ENCODE measurements around the gene IL27RA.
"Not testable (repeated sequence)": the region's sequence is repeated elsewhere in the genome, so short reads cannot be mapped to it uniquely, and the experiment has no call there.

The IL27RA gene

DNA sequence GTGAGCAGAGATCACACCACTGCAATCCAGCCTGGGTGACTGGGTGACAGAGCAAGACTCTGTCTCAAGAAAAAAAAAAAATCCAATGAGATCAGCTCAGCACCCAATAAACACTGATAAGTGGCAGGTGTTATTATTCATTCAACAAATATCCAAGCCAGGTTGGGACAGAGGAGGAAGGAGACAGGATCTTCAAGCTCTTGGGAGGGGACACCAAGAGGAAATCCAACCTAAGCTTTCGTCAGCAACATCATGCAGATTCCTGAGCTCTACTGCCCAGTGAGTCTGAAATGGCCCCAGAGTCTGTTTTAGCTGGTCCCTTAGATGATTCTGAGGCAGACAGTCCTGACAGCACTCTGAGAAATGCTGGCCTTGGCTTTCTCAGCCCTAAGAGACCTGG lies 33.1 kb upstream of the IL27RA start:
- no peak for DNase-seq (ENCODE audit: extremely low read depth in 1 of 2, low read depth in 1 of 2)

- no peak for DNase-seq (ENCODE audit: extremely low read depth in 1 of 2, low read depth in 1 of 2)
Measured at GRCh38 chr19:13999085-13999484, 32.5 kb upstream of the IL27RA start.

GRCh38 chr19:14000691-14001375 lies 30.7 kb upstream of the IL27RA start:
- no peak for DNase-seq (ENCODE audit: extremely low read depth in 1 of 2, low read depth in 1 of 2)

DNA sequence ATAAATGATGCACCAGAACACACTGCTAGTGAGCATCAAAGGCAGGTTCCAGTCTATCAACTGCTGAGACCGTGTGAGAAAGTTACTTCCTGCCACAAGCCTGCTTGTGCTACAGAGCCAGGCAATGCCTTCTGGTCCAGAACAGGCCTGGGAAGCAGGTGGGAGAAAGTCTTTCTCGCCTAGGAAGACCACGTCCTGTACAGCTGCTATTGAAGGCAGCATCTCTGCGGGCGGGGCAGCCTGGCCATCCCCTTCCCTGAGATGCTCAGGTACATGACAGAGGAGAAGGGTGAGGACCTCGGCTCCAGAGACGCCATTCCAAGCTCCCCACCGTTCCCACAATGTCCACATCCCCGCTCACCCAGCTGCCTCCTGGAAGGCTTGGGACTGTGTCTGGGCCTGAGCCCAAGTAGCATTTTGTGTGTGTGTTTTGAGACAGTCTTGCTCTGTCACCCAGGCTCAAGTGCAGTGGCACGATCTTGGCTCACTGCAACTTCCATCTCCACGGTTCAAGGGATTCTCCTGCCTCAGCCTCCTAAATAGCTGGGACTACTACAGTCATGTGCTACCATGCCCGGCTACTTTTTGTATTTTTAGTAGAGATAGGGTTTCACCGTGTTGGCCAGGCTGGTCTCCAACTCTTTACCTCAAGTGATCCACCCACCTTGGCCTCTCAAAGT lies 28.9 kb upstream of the IL27RA start:
- DNase-seq (ENCODE audit: extremely low read depth in 1 of 2, low read depth in 1 of 2) = no peak

- no peak for DNase-seq (ENCODE audit: extremely low read depth in 1 of 2, low read depth in 1 of 2)
Measured at GRCh38 chr19:14003251-14004055, 28.1 kb upstream of the IL27RA start.

- DNase-seq (ENCODE audit: extremely low read depth in 1 of 2, low read depth in 1 of 2) = no peak
Measured at GRCh38 chr19:14004619-14005348, 26.8 kb upstream of the IL27RA start.

DNA sequence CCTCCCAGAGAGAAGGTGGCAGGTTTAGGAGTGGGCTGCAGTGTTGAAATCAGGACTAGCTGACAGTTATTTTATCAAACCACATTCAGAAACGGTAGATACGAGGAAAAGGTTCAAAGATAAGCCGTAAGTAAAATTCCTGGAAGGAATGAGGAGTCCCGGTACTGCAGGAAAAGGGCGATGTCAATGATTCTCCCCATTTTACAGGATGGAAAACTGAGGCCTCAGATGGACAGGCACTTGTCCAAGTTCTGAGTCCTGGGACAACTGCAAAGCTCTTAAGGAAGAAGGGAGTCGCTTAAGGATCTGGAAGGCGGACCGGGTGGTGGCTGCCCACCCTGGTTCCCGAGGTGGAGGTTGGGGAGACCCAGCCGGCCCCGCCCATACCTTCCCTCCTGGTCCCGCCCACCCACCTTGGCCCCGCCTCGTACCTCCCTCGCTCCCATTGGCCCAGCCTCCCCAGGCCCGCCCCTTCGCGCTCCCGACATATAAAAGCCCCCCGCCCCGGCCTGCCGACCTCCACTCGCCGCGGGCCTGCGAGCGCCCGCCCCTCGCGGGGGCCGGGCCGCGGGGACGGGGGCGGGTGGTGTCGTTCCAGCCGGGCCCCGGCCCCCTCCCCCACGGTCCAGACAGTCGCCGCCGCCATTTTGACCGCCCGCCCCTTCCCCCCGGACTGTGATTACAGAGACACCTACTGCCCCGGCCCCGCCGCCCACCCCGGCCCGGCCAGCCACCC lies 26.0 kb upstream of the IL27RA start:
- peak; percentile 92 for DNase-seq (ENCODE audit: extremely low read depth in 1 of 2, low read depth in 1 of 2)

DNA sequence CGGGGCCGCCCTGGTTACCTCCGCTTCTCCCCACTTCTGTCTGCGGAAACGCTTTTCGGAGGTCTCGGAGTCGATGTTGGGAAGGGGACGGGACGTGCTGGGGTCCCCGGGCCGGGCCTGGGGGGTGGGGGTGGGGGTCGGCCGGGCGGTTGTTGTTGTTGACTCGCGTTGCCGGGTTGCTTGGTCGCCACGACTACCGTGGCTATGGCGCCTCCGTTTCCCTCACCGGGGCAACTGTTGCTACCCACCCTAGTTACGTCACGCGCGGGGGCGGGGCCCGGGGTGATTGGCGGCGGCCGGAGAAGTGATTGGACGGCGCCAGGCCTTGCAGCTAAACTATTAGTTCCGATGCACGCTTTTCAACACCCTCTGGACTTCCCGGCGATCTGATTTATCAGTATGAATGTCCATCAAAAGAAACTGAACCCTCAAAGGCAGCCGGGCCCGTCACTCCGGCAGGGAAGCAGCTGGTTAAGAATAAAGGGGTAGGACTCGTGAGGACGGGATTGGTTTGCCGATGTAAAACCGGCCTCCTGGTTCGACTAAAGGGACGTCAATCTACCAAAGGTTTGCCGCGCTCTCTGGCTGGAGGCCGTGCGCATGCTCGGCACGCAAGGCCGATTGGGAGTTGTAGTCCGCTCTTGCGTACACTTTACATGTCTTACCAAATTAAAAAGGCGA lies 25.3 kb upstream of the IL27RA start, which contains the start of gene RFX1:
RFX1 (minus strand) TSS at position 236 of the 681 bp plus-strand sequence. CDS start 12,477 bp downstream, outside the sequence.
- peak; percentile 99 to 100 for DNase-seq (ENCODE audit: extremely low read depth in 1 of 2, low read depth in 1 of 2)

DNA sequence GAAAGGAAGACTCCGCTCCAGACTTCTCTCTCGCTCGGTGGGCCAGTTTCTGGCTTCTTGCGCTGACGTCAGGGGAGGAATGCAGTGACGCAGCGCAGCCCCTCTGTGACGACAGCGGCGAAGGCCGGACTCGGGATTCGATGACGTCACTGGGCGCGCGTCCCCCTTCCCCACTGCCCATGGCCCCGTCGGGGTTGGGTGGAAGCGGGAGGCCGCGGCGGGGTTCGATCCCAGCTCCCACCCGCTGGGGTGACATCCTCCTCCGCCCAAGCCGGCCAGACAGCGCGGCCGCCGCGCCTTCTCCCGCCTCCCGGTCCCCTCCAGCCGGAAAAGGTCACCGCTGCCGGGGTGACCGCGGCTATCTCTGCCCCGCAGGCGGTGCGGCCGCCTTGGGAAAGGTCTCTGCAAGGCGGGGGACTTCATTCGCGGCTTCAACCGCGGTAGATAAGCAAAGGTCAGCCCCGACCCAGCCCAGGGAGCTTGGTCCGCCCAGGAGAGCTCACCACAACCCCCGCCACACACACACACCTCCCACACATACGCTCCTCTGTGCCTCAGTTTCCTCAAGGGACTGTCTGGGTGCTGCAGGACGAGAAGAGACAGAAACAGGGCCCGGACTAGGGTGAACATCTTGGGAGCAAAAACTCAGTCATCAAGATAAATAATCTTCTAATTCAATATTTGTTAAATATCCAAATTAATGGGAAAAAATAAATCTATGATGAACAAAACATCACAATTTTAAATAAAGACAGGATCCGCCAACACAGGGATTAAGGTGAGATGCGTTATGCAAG lies 24.6 kb upstream of the IL27RA start:
- no peak for DNase-seq (ENCODE audit: extremely low read depth in 1 of 2, low read depth in 1 of 2)

DNA sequence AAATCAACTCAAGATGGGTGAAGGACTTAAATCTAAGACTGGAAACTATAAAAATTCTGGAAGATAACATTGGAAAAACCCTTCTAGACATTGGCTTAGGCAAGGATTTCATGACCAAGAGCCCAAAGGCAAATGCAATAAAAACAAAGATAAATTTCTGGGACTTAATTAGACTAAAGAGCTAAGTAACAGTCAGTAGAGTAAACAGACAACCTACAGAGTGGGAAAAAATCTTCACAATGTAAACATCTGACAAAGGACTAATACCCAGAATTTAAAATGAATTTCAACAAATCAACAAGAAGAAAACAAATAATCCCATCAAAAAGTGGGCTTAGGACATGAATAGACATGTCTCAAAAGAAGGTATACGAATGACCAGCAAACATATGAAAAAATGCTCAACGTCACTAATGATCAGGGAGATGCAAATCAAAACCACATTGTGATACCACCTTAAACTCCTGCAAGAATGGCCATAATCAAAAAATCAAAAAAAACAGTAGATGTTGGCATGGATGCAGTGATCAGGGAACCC lies 19.1 kb upstream of the IL27RA start:
- no peak for DNase-seq (ENCODE audit: extremely low read depth in 1 of 2, low read depth in 1 of 2)

DNA sequence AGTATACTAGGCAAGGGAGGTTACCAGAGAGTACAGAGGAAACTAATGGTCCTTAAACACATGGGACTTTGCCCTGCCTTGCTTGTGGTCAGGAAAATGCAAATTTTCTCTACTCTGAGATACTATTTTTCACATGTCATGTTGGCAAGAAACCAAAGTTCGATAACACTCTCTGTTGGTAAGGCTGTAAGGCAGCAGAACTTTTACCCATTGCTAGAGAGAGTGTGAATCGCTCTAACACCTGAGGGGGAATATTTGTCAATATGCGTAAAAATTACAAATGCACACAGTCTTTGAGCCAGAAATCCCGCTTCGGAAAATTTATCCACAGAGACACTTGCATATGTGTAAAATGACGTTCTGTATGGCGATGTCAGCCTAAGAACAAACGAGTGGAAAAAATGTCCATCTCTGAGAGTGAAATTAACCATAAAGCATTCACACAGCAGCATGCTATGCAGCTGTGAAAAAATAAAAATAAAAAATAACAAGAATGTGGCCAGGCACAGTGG lies 16.0 kb upstream of the IL27RA start:
- no peak for DNase-seq (ENCODE audit: extremely low read depth in 1 of 2, low read depth in 1 of 2)

GRCh38 chr19:14019100-14019499 lies 12.5 kb upstream of the IL27RA start:
- no peak for DNase-seq (ENCODE audit: extremely low read depth in 1 of 2, low read depth in 1 of 2)

DNA sequence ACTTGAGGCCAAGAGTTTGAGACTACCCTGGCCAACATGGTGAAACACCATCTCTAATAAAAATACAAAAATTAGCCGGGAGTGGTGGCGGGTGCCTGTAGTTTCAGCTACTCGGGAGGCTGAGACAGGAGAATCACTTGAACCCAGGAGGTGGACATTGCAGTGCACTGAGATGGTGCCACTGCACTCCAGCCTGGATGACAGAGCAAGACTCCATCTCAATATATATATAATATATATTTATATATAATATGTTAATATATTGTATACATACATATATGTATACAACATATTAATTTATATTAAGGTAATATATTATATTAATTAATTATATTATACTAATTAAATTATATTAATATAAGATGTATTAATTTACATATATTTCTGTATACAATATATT lies 11.8 kb upstream of the IL27RA start:
- not testable (repeated sequence) for DNase-seq (ENCODE audit: extremely low read depth in 1 of 2, low read depth in 1 of 2)

- DNase-seq (ENCODE audit: extremely low read depth in 1 of 2, low read depth in 1 of 2) = no peak
Measured at GRCh38 chr19:14021474-14021873, 10.1 kb upstream of the IL27RA start.

DNA sequence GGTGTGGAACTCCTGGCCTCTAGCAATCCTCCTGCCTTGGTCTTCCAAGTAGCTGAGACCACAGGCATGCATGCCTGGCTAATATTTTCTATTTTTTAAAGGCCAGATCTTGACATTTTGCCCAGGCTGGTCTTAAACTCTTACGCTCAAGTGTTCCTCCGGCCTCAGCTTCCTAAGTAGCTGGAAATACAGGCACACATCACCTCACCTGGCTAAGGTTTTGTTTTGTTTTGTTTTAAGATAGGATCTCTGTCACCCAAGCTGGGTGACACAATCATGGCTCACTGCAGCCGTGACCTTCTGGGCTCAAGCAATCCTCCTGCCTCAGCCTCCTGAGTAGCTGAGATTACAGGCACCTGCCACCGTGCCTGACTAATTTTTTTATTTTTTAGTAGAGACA lies 9.1 kb upstream of the IL27RA start:
- no peak for DNase-seq (ENCODE audit: extremely low read depth in 1 of 2, low read depth in 1 of 2)

GRCh38 chr19:14023404-14024235 lies 7.9 kb upstream of the IL27RA start:
- no peak for DNase-seq (ENCODE audit: extremely low read depth in 1 of 2, low read depth in 1 of 2)

DNA sequence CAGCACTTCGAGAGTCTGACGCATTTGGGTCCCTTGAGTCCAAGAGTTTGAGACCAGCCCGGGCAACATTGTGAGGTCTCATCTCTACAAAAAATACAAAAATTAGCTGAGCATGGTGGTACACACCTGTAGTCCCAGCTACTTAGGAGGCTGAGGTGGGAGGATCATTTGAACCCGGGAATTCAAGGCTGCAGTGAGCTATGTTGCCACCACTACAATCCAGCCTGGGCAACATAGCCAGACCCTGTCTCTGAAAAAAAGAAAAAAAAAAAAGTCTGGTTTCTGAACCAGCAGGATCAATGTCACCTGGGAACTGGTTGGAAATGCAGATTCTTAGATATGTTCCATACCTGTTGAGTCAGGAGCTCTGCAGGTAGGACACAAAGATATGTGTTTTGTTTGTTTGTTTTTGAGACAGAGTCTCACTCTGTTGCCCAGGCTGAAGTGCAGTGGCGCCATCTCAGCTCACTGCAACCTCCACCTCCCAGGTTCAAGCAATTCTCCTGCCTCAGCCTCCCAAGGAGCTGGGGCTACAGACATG lies 4.8 kb upstream of the IL27RA start:
- not testable (repeated sequence) for DNase-seq (ENCODE audit: extremely low read depth in 1 of 2, low read depth in 1 of 2)
